ENCODE measurements around the gene TCOF1.
A peak's percentile ranks its signal among the peaks of the same experiment; 100 is the strongest.

TCOF1 gene

DNA sequence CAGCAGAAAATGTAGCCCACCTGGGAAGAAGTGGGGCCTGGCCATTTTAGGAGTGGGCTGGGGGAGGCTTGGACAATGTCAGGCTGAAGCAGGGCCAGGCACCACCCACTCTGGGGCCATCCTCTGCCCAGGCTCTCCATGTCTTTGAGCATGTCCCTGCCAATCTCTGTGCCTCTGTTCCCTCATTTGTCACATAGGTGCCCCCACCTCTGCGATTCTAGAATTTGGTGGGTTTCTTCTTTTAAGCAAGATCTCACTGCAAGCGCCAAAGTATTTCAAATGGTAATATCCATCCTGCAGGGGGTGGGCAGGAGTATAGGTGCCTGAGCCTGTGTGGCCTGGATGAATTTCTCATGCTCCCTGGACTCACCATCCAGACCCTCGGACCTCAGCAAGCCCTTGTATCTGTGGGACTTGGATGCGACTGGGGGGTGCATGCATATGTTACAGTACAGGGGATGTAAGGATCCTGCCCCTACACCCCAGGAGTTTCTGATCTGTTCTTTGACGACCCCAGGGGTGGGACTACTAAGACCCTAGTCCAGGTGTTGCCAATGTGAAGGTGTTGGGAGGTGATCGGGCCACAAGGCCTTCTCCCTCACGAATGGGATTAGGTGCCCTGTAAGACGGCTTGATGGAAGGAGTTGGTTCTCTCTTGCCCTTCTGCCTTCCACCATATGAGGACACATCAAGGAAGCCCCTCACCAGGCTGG lies 50.9 kb downstream of the TCOF1 start:
- peak overlapping the region; percentile 97; the same call in 1 of the 2 replicates for H3K27ac ChIP-seq
- H3K4me1 ChIP-seq (ENCODE audit: low read depth, poor library complexity, severe bottlenecking): peaks cover 22% of the 10 kb centered on the region
- peaks cover 50% of the 10 kb centered on the region for H3K79me2 ChIP-seq (ENCODE audit: insufficient read depth, low read depth)
- H2AFZ ChIP-seq (ENCODE audit: low read depth): no peak overlapping the region
- TF ChIP-seq, protein P1, sequence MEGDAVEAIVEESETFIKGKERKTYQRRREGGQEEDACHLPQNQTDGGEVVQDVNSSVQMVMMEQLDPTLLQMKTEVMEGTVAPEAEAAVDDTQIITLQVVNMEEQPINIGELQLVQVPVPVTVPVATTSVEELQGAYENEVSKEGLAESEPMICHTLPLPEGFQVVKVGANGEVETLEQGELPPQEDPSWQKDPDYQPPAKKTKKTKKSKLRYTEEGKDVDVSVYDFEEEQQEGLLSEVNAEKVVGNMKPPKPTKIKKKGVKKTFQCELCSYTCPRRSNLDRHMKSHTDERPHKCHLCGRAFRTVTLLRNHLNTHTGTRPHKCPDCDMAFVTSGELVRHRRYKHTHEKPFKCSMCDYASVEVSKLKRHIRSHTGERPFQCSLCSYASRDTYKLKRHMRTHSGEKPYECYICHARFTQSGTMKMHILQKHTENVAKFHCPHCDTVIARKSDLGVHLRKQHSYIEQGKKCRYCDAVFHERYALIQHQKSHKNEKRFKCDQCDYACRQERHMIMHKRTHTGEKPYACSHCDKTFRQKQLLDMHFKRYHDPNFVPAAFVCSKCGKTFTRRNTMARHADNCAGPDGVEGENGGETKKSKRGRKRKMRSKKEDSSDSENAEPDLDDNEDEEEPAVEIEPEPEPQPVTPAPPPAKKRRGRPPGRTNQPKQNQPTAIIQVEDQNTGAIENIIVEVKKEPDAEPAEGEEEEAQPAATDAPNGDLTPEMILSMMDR (conservative IDR thresholded peaks at IDR 0.05; ENCODE audit: low read depth, low read length): no peak
- H3K36me3 ChIP-seq (ENCODE audit: insufficient read depth): peaks cover 4% of the 10 kb centered on the region; the same call in 1 of the 2 replicates
- no peaks in the 10 kb centered on the region for H3K27me3 ChIP-seq (ENCODE audit: insufficient read depth, low read depth)
- peaks cover 5% of the 10 kb centered on the region; the same call in 1 of the 2 replicates for H4K20me1 ChIP-seq (ENCODE audit: insufficient read depth)
- no peak overlapping the region; the same call in 1 of the 2 replicates for H3K9ac ChIP-seq
- H3K4me3 ChIP-seq (IDR thresholded peaks at IDR 0.05; ENCODE audit: insufficient read depth, low read depth, low read length): no peak overlapping the region
- H3K4me2 ChIP-seq: no peak overlapping the region

DNA sequence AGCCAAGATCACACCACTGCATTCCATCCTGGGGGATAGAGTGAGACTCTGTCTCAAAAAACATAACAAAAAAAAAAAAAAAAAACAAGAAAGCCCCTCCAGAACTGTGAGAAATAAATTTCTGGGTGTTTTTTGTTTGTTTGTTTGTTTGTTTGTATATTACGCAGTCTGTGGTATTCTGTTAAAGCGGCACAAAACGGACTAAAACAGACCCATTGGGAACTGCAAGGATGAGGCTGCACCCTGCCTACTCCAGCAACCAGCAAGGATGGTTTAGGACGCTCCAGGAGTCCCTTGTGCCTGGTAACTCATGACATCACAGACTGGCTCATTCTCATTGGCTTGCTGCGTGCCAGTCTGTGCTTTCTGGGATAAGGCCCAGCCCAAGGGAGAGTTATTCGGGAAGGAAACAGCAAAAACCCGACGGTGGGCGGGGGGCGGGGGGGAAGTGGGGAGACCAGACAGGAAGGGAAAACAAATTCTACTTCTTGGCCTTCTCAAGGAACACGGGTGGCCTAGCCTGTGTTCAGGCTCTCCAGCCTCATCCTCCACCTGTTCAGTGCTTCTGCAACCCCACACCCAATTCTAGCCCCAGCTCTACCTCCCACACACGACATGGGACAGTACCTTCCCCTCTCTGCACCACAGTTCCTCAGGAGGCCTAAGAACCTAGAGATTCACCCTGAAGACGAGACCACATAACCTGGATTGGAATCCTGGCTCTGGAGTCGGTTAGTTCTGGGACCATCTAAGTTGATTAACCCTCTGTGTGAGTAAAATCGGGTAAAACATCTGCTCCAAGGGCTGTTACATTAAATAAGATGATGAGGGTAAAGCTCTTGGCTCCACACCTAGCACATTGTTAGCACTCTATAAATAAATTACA lies 52.4 kb downstream of the TCOF1 start:
- peak overlapping the region; percentile 95; the same call in 1 of the 2 replicates for H3K9ac ChIP-seq
- peaks cover 31% of the 10 kb centered on the region for H3K4me1 ChIP-seq (ENCODE audit: low read depth, poor library complexity, severe bottlenecking)
- peak overlapping the region; percentile 97 for H3K4me2 ChIP-seq
- no peaks in the 10 kb centered on the region for H3K27me3 ChIP-seq (ENCODE audit: insufficient read depth, low read depth)
- H3K27ac ChIP-seq: peak overlapping the region; percentile 97
- H3K79me2 ChIP-seq (ENCODE audit: insufficient read depth, low read depth): peaks cover 50% of the 10 kb centered on the region
- H4K20me1 ChIP-seq (ENCODE audit: insufficient read depth): peaks cover 5% of the 10 kb centered on the region; the same call in 1 of the 2 replicates
- H2AFZ ChIP-seq (ENCODE audit: low read depth): no peak overlapping the region
- H3K36me3 ChIP-seq (ENCODE audit: insufficient read depth): peaks cover 4% of the 10 kb centered on the region; the same call in 1 of the 2 replicates
- TF ChIP-seq, protein P1 (conservative IDR thresholded peaks at IDR 0.05; ENCODE audit: low read depth, low read length): no peak
- H3K4me3 ChIP-seq (IDR thresholded peaks at IDR 0.05; ENCODE audit: insufficient read depth, low read depth, low read length): no peak overlapping the region

DNA sequence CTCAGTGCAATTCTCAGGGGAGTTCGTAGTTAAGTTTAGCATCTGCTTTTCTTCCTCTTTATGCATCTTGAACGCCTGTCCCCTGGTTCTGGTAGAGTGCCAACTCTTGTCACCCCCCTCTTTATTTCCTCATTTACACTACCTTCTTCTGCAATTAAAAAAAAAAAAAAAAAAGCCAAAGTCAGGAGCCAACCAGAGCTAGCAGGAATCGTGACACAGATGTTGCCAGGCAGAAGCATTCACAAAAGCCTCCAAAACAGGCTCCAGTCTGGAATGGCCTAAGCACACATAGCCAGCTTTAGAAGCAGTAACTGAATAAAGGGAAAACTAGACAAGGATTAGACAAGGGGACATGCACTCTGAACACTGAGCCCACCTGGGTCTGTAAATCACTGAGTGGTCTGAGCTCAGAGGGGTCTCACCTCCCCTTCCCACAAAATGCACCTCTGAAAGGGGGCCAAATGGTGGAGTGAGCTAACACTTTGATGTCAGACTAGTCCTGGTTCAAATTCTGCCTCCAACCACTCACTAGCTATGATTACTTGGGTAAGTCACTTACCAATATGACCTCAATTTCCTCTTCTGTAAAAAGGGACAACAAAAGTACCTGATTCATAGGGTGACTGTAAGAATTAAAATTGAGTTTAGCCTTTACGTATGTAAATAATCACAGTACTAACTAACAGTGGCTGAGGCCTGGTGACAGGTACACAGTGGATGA lies 53.2 kb downstream of the TCOF1 start:
- Histone ChIP-seq H3K27me3 (ENCODE audit: insufficient read depth, low read depth) (no peaks in the 10 kb centered on the region), H3K4me3 (IDR thresholded peaks at IDR 0.05; ENCODE audit: insufficient read depth, low read depth, low read length) (no peak overlapping the region), H4K20me1 (ENCODE audit: insufficient read depth) (peaks cover 5% of the 10 kb centered on the region; the same call in 1 of the 2 replicates), H3K9ac (peak overlapping the region; percentile 95; the same call in 1 of the 2 replicates), H3K27ac (peak overlapping the region; percentile 97), H2AFZ (ENCODE audit: low read depth) (no peak overlapping the region), H3K4me2 (peak overlapping the region; percentile 97), H3K79me2 (ENCODE audit: insufficient read depth, low read depth) (peaks cover 50% of the 10 kb centered on the region), H3K36me3 (ENCODE audit: insufficient read depth) (peaks cover 4% of the 10 kb centered on the region; the same call in 1 of the 2 replicates), H3K4me1 (ENCODE audit: low read depth, poor library complexity, severe bottlenecking) (peaks cover 31% of the 10 kb centered on the region)
- TF ChIP-seq, protein P1 (conservative IDR thresholded peaks at IDR 0.05; ENCODE audit: low read depth, low read length): no peak

All from KMS-11 (cell line).